Fibroblast of skin of left quadriceps (primary cell): ENCODE data around the gene POU1F1.
A peak's percentile ranks its signal among the peaks of the same experiment; 100 is the strongest.
"Not testable (repeated sequence)": the region's sequence is repeated elsewhere in the genome, so short reads cannot be mapped to it uniquely, and the experiment has no call there.

Experiments used
- DNase-seq, 2 experiments: peaks; one replicate each; pipeline ENCODE4 v3.0.0-alpha.2; 2013; ENCODE audit warnings: low read depth in 2 of 2

Gene POU1F1, protein sequence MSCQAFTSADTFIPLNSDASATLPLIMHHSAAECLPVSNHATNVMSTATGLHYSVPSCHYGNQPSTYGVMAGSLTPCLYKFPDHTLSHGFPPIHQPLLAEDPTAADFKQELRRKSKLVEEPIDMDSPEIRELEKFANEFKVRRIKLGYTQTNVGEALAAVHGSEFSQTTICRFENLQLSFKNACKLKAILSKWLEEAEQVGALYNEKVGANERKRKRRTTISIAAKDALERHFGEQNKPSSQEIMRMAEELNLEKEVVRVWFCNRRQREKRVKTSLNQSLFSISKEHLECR

GRCh38 chr3:87276484-87276883 is at the start of gene POU1F1:
POU1F1 (minus strand) TSS chr3:87276584; CDS start chr3:87276462, 122 bp downstream.
- DNase-seq, result no peak

- DNase-seq, result no peak
Observed at GRCh38 chr3:87324609-87325008, 48.2 kb upstream of the POU1F1 start.

DNA sequence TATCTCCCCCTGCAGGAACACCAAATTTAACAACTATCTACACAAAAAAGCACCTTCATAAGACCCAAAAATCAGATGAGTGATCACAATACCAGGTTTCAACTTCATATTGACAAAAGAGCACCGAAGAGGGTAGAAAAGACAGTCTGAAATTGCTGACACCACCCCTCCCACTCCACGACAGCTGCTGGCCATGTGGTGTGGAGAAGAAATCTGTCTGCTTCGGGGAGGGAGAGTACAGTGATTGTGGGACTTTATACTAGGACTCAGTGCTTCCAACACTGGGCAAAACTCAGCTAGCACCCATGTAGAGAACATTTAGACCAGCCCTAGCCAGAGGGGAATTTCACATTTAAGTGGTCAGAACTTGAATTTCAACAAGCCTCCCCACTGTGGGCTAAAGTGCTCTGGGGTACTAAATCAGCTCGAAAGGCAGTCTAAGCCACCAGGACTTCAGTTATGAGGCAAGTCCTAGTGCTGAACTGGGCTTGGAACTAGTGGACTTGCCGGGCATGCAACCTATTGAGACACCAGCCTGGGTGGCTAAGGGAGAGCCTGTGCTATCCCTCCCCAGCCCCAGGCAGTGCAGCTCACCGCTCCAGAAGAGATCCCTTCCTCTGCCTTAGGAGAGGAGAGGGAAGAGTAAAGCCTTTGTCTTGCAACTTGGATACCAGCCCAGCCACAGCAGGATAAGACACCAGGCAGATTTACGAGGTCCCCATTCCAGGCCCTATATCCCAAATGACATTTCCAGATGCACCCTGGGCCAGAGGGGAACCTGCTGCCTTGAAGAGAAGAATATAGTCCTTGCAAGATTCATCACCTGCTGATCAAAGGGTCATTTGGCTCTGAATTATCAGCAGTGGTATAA is 44.6 kb upstream of the POU1F1 start:
- DNase-seq, result no peak

- no peak for DNase-seq
Observed at GRCh38 chr3:87318617-87319021, 42.2 kb upstream of the POU1F1 start.

DNA sequence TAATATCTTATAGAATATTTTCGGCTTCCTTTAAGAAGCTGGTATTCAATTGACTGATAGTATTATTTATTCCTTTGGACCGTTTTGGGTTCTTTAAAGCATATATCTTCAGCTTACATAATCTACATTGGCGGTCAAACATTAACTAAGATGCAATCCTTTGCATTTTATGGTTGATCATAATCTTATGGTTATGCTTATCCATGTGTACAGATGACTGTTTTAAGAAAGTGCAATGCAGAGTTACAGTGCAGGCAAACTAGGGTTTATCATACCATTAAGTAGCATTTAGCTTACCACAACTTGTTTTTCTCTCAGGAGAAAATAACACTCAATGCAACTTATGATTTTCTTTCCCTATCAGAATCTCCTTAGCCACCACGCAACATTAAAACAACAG is 41.4 kb upstream of the POU1F1 start:
- no peak for DNase-seq

GRCh38 chr3:87313641-87314040 is 37.3 kb upstream of the POU1F1 start:
- no peak for DNase-seq

DNA sequence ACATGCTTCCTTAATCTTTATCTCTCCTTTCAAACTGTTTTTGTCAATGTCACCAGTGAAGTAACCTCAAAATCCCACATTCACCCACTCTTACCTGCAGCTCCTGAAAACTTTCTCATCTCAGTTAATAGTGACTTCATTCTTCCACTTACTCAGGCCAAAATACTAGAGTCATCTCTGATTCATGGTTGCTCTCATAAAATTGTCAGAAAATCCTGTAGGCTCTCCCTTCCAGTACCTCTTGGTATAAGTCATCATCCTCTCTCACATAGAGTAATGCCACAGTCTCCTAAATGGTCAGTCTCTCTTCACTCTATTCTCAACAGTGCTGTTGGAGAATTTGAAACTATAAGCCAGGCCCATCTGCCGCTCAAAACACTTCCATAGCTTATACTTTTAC is 34.9 kb upstream of the POU1F1 start:
- no peak for DNase-seq

GRCh38 chr3:87309601-87310000 is 33.2 kb upstream of the POU1F1 start:
- no peak for DNase-seq

GRCh38 chr3:87307805-87308204 is 31.4 kb upstream of the POU1F1 start:
- DNase-seq, result no peak

DNA sequence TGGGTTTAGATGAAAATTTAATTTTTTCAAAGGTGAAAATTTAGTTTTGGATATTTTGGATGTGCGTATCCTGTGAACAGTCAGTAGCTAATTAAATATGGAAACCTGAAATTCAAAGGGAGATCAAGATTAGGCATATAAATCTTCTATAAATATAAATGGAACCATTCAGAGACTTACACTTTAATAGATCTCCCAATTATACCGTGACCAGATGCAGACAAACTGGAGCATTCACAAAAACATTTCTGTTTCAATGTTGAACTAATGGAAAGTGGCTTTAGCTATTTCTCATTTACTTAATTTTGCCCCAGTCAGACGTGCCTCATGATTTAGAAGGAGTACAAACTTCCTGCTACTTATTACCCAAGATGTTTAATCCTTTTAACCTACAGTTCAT is 29.1 kb upstream of the POU1F1 start:
- no peak for DNase-seq

DNA sequence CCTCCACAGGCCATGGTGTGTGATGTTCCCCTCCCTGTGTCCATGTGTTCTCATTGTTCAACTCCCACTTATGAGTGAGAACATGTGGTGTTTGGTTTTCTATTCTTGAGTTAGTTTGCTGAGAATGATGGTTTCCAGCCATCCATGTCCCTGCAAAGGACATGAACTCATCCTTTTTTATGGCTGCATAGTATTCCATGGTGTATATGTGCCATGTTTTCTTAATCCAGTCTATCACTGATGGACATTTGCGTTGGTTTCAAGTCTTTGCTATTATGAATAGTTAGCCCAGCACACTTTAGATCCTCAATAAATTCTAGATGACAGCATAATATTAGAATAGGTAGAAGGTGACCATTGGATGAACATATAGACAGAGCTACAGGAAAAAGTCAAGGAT is 28.6 kb upstream of the POU1F1 start:
- not testable (repeated sequence) for DNase-seq

GRCh38 chr3:87298111-87298718 is 21.8 kb upstream of the POU1F1 start:
- DNase-seq, result peak; percentile 20 to 27

- DNase-seq, result no peak
Observed at GRCh38 chr3:87288446-87288845, 12.1 kb upstream of the POU1F1 start.

- DNase-seq, result no peak
Observed at GRCh38 chr3:87287011-87287410, 10.6 kb upstream of the POU1F1 start.

GRCh38 chr3:87272718-87273341 is 3.6 kb downstream of the POU1F1 start:
- DNase-seq, result no peak

- no peak for DNase-seq
Observed at GRCh38 chr3:87270908-87271700, 5.3 kb downstream of the POU1F1 start.

- DNase-seq, result no peak
Observed at GRCh38 chr3:87269723-87270122, 6.7 kb downstream of the POU1F1 start.

- no peak for DNase-seq
Observed at GRCh38 chr3:87268646-87269211, 7.7 kb downstream of the POU1F1 start.

DNA sequence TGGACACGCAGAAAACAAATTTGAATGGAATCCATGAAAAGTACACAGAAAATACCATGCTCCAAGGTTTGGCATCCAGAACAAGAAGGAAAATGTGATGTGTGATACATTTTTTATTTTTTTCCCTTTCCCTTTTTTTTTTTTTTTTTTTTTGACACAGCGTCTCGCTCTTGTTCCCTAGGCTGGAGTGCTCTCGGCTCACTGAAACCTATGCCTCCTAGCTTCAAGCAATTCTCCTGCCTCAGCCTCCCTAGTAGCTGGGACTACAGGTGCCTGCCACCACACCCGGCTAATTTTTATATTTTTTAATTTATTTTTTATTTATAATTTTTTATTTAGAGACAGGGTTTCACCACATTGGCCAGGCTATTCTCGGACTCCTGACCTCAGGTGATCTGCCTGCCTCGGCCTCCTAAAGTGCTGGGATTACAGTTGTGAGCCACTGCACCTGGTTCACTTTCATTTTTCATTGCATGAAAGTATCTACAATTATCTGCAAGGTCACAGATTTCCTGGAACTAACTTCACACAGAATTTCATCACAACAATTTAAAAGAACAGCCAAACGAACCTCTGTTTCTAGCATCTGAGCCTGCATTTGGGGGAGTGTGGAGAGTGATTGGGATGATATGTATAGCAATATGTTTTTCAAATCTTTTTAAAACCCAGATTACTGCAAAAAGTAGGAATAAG is 8.3 kb downstream of the POU1F1 start:
- no peak for DNase-seq

GRCh38 chr3:87261925-87262324 is 14.5 kb downstream of the POU1F1 start:
- DNase-seq, result no peak
